ENCODE data around the gene KASH5.

The KASH5 gene

GRCh38 chr19:49419173-49419572, 31.1 kb downstream of the KASH5 start:
- Mint-ChIP-seq H3K4me1 (ENCODE audit: low read depth) (peaks cover 32% of the 10 kb centered on the region), H3K9me3 (no peaks in the 10 kb centered on the region), H3K27me3 (peaks cover 60% of the 10 kb centered on the region), H3K4me3 (no peak overlapping the region), H3K27ac (no peak overlapping the region), H3K36me3 (ENCODE audit: low read depth) (no peaks in the 10 kb centered on the region)

GRCh38 chr19:49420227-49420626, 32.2 kb downstream of the KASH5 start:
- Mint-ChIP-seq H3K27ac (no peak overlapping the region), H3K9me3 (no peaks in the 10 kb centered on the region), H3K36me3 (ENCODE audit: low read depth) (no peaks in the 10 kb centered on the region), H3K4me3 (no peak overlapping the region), H3K4me1 (ENCODE audit: low read depth) (peaks cover 34% of the 10 kb centered on the region), H3K27me3 (peaks cover 70% of the 10 kb centered on the region)

GRCh38 chr19:49421039-49421877, 33.2 kb downstream of the KASH5 start:
- peak overlapping the region; percentile 47 for H3K4me3 Mint-ChIP-seq
- no peaks in the 10 kb centered on the region for H3K36me3 Mint-ChIP-seq (ENCODE audit: low read depth)
- no peak overlapping the region for H3K27ac Mint-ChIP-seq
- H3K4me1 Mint-ChIP-seq (ENCODE audit: low read depth) = peaks cover 35% of the 10 kb centered on the region
- H3K9me3 Mint-ChIP-seq = no peaks in the 10 kb centered on the region
- H3K27me3 Mint-ChIP-seq = peaks cover 81% of the 10 kb centered on the region

- H3K27me3 Mint-ChIP-seq = peaks cover 87% of the 10 kb centered on the region
- peak overlapping the region; percentile 47 for H3K4me3 Mint-ChIP-seq
- no peaks in the 10 kb centered on the region for H3K36me3 Mint-ChIP-seq (ENCODE audit: low read depth)
- peaks cover 41% of the 10 kb centered on the region for H3K4me1 Mint-ChIP-seq (ENCODE audit: low read depth)
- no peaks in the 10 kb centered on the region for H3K9me3 Mint-ChIP-seq
- H3K27ac Mint-ChIP-seq = no peak overlapping the region
Measured at GRCh38 chr19:49421878-49422202, 33.8 kb downstream of the KASH5 start.

DNA sequence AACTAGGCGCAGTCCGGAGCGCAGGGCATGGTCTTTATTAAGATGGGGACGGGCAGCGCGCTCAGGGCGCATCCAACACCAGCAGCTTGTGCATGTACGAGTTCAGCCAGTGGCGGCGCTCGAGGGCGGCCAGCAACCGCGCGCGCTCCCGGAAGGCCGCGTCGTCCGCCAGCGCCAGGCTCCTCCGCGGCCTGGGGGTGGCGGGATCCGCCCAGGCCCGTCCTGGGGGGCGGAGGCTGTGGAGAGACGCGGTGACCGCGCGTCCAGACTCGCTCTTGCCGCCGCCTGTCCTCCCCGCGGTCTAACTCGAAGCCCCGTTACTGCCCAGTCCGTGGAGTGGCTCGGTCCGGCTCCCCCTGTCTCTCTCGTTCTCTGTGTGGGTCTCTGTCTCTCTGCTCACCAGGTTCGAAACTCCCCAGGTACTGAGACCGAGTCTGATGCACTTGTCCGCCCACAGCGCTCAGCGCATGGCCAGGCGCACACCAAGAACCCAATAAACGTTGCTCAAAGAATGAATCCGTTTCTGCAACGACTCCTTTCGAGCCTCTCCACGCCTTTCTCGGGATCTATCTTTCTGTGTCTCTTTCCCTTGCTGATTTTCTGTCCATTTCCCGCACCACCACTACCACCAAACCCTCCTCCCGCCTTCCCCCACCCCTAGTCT, 34.5 kb downstream of the KASH5 start:
- H3K4me3 Mint-ChIP-seq = peak overlapping the region; percentile 63
- H3K36me3 Mint-ChIP-seq (ENCODE audit: low read depth) = no peaks in the 10 kb centered on the region
- peaks cover 46% of the 10 kb centered on the region for H3K4me1 Mint-ChIP-seq (ENCODE audit: low read depth)
- H3K27ac Mint-ChIP-seq = no peak overlapping the region
- H3K9me3 Mint-ChIP-seq = no peaks in the 10 kb centered on the region
- H3K27me3 Mint-ChIP-seq = peaks cover 89% of the 10 kb centered on the region

DNA sequence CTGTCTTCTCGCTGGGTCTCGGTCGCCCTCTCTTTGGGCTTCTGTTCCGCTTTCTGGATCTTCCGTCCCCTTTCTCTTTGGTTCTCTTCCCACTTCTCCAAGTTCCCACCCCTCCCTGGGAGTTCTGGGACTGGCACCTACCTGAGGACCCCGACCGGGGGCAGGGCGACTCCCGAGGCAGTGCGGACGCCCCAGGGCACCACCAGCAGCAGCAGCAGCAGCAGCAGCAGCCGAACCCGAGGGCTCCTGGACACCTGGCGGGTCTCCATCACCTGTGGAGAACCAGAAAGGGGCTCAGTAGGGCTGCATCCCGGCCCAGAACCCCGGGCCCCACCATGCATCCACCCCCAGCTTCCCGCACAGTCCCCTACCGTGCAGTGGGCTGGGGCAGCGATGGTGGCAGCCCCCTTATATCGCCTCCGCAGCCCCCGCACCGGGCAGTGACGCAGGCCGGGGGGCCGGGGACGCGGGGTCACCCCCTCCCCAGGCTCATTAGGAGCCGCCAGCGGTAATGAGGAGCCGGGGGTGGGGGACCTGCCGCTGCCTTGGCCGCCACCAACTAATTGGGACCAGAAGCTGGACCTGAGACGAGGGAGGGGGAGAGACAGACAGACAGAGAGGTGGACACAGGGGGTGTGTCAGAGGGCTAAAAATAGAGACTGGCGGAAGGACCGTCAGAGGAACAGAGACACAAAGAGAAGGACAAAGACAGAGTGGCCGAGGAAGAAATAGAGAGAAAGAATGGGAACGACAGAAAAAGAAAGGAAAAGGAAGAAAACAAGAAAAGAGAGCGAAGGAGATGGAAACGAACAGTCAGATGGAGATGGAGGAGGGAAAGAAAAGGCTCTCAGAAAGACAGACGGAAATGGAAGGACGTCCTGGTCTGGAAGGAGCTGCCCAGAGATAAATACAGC, 35.3 kb downstream of the KASH5 start, which contains the start of gene PTH2:
TSS of gene PTH2 (minus strand) at position 371 of the 914 bp plus-strand sequence. CDS start at position 269, 102 bp downstream.
- Mint-ChIP-seq H3K27me3 (peaks cover 92% of the 10 kb centered on the region), H3K27ac (no peak within 1 kb of the TSS), H3K4me3 (peak within 1 kb of the TSS; percentile 63), H3K36me3 (ENCODE audit: low read depth) (no peaks in the 10 kb centered on the region), H3K9me3 (no peaks in the 10 kb centered on the region), H3K4me1 (ENCODE audit: low read depth) (peaks cover 52% of the 10 kb centered on the region)

GRCh38 chr19:49423985-49424303, 35.9 kb downstream of the KASH5 start:
- H3K27me3 Mint-ChIP-seq = peaks cover 93% of the 10 kb centered on the region
- peaks cover 57% of the 10 kb centered on the region for H3K4me1 Mint-ChIP-seq (ENCODE audit: low read depth)
- H3K9me3 Mint-ChIP-seq = no peaks in the 10 kb centered on the region
- H3K36me3 Mint-ChIP-seq (ENCODE audit: low read depth) = no peaks in the 10 kb centered on the region
- peak overlapping the region; percentile 42 for H3K4me3 Mint-ChIP-seq
- H3K27ac Mint-ChIP-seq = no peak overlapping the region

GRCh38 chr19:49425178-49425577, 37.1 kb downstream of the KASH5 start, which contains the start of gene GFY:
TSS of gene GFY (plus strand) at chr19:49425388. CDS start at chr19:49426431, 1,043 bp downstream.
- H3K4me1 Mint-ChIP-seq (ENCODE audit: low read depth) = peaks cover 57% of the 10 kb centered on the region
- no peaks in the 10 kb centered on the region for H3K36me3 Mint-ChIP-seq (ENCODE audit: low read depth)
- H3K9me3 Mint-ChIP-seq = no peaks in the 10 kb centered on the region
- H3K27me3 Mint-ChIP-seq = peaks cover 91% of the 10 kb centered on the region
- H3K27ac Mint-ChIP-seq = no peak within 1 kb of the TSS
- H3K4me3 Mint-ChIP-seq = no peak within 1 kb of the TSS

DNA sequence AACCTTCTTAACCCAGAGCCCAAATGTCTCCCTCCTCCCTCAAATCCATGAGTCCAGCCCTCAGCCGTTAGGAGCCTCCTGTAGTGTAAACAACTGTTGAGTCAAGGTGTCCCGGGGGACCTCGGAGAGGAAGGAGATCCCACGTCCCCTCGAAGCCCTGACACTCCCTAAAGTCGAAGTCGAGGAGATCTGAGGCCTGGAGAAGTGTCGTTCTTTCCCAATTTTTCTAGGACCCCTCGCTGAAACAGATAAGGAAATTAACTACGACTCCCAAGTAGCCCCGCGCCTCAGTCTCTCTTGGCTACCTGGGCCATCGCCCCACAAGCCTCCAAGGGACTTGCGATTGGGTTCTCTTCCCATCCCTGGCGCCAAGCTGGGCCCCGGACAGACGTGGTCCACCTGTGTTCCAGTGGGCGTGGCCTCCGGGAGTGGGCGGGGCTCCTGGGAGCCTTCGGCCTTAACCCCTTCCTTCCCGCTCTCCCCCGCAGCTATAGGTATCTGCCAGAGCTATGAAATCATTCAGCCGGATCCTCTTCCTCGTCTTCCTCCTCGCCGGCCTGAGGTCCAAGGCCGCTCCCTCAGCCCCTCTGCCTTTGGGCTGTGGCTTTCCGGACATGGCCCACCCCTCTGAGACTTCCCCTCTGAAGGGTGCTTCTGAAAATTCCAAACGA, 38.0 kb downstream of the KASH5 start:
- Mint-ChIP-seq H3K36me3 (ENCODE audit: low read depth) (no peaks in the 10 kb centered on the region), H3K4me3 (no peak overlapping the region), H3K27ac (no peak overlapping the region), H3K9me3 (no peaks in the 10 kb centered on the region), H3K27me3 (peaks cover 89% of the 10 kb centered on the region), H3K4me1 (ENCODE audit: low read depth) (peaks cover 50% of the 10 kb centered on the region)

DNA sequence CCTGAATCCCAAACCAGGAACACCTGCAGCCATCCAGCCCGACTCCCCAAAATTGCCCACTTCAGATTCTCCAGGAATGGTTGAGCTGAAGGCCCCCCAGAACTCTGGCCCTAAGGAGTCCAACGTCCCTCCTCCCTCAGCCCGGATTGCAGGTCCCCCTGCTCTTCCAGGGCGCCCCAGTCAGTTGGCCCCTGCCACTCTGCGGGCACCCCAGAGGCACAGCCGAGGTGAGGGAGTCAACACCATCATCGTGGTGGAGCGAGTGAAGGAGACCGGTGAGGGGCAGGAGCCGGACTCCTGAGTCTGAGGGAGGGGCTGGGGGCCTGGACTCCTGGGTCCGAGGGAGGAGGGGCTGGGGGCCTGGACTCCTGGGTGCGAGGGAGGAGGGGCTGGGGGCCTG, 39.3 kb downstream of the KASH5 start:
- no peaks in the 10 kb centered on the region for H3K36me3 Mint-ChIP-seq (ENCODE audit: low read depth)
- peaks cover 44% of the 10 kb centered on the region for H3K4me1 Mint-ChIP-seq (ENCODE audit: low read depth)
- no peak overlapping the region for H3K4me3 Mint-ChIP-seq
- H3K9me3 Mint-ChIP-seq = no peaks in the 10 kb centered on the region
- no peak overlapping the region for H3K27ac Mint-ChIP-seq
- peaks cover 88% of the 10 kb centered on the region for H3K27me3 Mint-ChIP-seq

GRCh38 chr19:49427855-49428546, 40.0 kb downstream of the KASH5 start:
- Mint-ChIP-seq H3K4me1 (ENCODE audit: low read depth) (peaks cover 39% of the 10 kb centered on the region), H3K4me3 (peak overlapping the region; percentile 56), H3K27me3 (peaks cover 88% of the 10 kb centered on the region), H3K9me3 (no peaks in the 10 kb centered on the region), H3K27ac (no peak overlapping the region), H3K36me3 (ENCODE audit: low read depth) (no peaks in the 10 kb centered on the region)

DNA sequence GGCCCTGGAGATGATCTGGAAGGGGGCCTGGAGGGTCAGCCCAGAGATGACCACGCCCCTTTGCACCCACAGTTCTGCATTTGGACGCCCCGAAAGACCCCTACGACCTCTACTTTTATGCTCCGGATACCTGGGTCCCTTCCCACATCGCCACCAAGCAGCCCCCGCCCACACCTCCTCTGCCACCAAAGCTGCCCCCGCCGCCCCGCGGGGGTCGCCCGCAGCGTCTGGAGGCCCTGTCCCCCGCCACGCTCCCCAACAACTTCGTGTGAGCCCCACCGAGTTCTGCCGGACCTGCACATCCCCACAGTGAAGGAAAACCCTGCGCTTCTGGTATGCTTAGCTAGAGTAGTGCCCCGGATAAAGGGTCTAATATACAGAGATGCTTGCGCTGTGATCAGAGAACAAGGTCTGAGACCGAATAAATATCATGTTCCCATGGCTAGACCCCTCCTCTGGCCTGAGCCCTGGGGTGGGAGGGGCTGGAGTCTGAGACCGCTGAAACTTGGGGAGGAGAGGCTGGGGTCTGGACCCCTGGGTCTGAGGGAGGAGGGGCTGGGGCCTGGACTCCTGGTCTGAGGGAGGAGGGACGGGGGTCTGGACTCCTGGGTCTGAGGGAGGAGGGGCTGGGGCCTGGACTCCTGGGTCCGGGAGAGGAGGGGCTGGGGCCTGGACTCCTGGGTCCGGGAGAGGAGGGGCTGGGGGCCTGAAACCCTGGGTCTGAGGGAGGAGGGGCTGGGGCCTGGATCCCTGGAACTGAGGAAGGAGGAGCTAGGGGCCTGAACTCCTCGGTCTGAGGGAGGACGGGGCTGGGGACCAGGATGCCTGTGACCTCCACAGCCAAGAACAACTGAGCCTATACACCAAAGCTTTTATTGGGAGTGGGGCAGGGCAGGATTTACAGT, 40.8 kb downstream of the KASH5 start:
- Mint-ChIP-seq H3K36me3 (ENCODE audit: low read depth) (no peaks in the 10 kb centered on the region), H3K27ac (no peak overlapping the region), H3K27me3 (peaks cover 89% of the 10 kb centered on the region), H3K9me3 (no peaks in the 10 kb centered on the region), H3K4me3 (peak overlapping the region; percentile 56), H3K4me1 (ENCODE audit: low read depth) (peaks cover 38% of the 10 kb centered on the region)

GRCh38 chr19:49430172-49430677, 42.2 kb downstream of the KASH5 start:
- peaks cover 35% of the 10 kb centered on the region for H3K4me1 Mint-ChIP-seq (ENCODE audit: low read depth)
- H3K36me3 Mint-ChIP-seq (ENCODE audit: low read depth) = no peaks in the 10 kb centered on the region
- H3K4me3 Mint-ChIP-seq = no peak overlapping the region
- no peak overlapping the region for H3K27ac Mint-ChIP-seq
- no peaks in the 10 kb centered on the region for H3K9me3 Mint-ChIP-seq
- H3K27me3 Mint-ChIP-seq = peaks cover 87% of the 10 kb centered on the region

Data from stimulated activated naive CD8-positive, alpha-beta T cell treated with anti-CD3 and anti-CD28 coated beads, Interleukin-15, Interleukin-2, amounts not matched to agents 100 ng/mL and 50 ng/mL, for 24 hours (primary cell).